Left lung (tissue), 10 donors: ENCODE results near the gene SLC38A4. TPM values are rescaled to one million over a fixed set of nuclear protein-coding genes. Genes with fewer than 3 reads are reported as not detected.

Experiments
- ATAC-seq: fragments of 200-7000 bp; cut with Tn5 transposase; one replicate; pipeline ENCODE4 v1.9.1; 2020; ENCODE audit warnings: moderate library complexity
- DNase-seq, 4 donors: peaks; one replicate each; pipeline ENCODE4 v3.0.0-alpha.2; 2013 to 2020
- H3K27ac ChIP-seq, 2 donors: fragments of 200-600 bp; sonication (generic) in 1 of 2; one replicate each; pipeline versions ENCODE4 v1.5.0 to v1.8.0; 2020 to 2021
- H3K27me3 ChIP-seq, 2 donors: fragments of 200-600 bp; sonication (generic) in 1 of 2; one replicate each; pipeline versions ENCODE4 v1.5.0 to v1.8.0; 2020 to 2021
- H3K36me3 ChIP-seq, 2 donors: fragments of 200-600 bp; sonication (generic) in 1 of 2; one replicate each; pipeline versions ENCODE4 v1.5.0 to v1.8.0; 2020 to 2021
- H3K4me1 ChIP-seq, 2 donors: fragments of 200-600 bp; one replicate each; pipeline ENCODE4 v1.8.0; 2021
- H3K4me3 ChIP-seq, 2 donors: fragments of 200-600 bp; sonication (generic) in 1 of 2; one replicate each; pipeline versions ENCODE4 v1.5.0 to v1.8.0; 2020 to 2021; ENCODE audit warnings: mild to moderate bottlenecking in 1 of 2
- H3K9me3 ChIP-seq, 2 donors: fragments of 200-600 bp; sonication (generic) in 1 of 2; one replicate each; pipeline versions ENCODE4 v1.5.0 to v1.8.0; 2020 to 2021
- CTCF ChIP-seq, 2 donors: fragments of 200-600 bp; sonication (generic) in 1 of 2; IDR thresholded peaks; one replicate each; pipeline versions ENCODE4 v1.5.0 to v1.8.0; 2021; ENCODE audit warnings: antibody characterized with exemption in 2 of 2
- intact Hi-C, 2 donors: fragments of 100-400 bp; cut with DNase I; formaldehyde crosslinking; loops; one replicate each; pipeline versions ENCODE4 v1.11.2 to v1.14.2; 2022
- polyA plus RNA-seq, 6 donors: library from polyadenylated mRNA; unstranded; fragments of 120-200 nt; gene quantifications; one replicate each; pipeline ENCODE4 v1.2.1, GENCODE V29; 2013; ENCODE audit not compliant: insufficient read length in 6 of 6
- total RNA-seq, 2 donors: library from RNA; stranded (reverse); fragmentation: NEBNext Ultra II Directional; extraction: Animal tissue kit (Norgen Biotek cat#: 25700); gene quantifications; one replicate each; pipeline ENCODE4 v1.2.1, GENCODE V29; 2021
- donor health status: DM: no; HTN: yes; CAD: no.
- donor health status: DM: no; HTN: no; CAD: no.

Gene SLC38A4
- total and polyA plus RNA-seq, 8 donors, result 0.85 to 7.1 (median 5.4) TPM

GRCh38 chr12:46808317-46808716, 17.5 kb downstream of the SLC38A4 start:
- Histone ChIP-seq H3K9me3 (no peaks in the 10 kb centered on the region), H3K27ac (no peak overlapping the region), H3K36me3 (no peaks in the 10 kb centered on the region), H3K4me3 (no peak overlapping the region), H3K4me1 (no peaks in the 10 kb centered on the region), H3K27me3 (no peaks in the 10 kb centered on the region)
- ATAC-seq (no peak), DNase-seq (no peak)
- intact Hi-C loops, result no loop called here
- no peak for TF ChIP-seq CTCF (IDR thresholded peaks at IDR 0.05)

- ATAC-seq (no peak), DNase-seq (no peak)
- no peaks in the 10 kb centered on the region for H3K27me3 ChIP-seq
- intact Hi-C loops, result no loop called here
- no peaks in the 10 kb centered on the region for H3K4me1 ChIP-seq
- H3K27ac ChIP-seq, result no peak overlapping the region
- no peak for TF ChIP-seq CTCF (IDR thresholded peaks at IDR 0.05)
- H3K9me3 ChIP-seq, result no peaks in the 10 kb centered on the region
- H3K36me3 ChIP-seq, result no peaks in the 10 kb centered on the region
- H3K4me3 ChIP-seq, result no peak overlapping the region
These were observed 21.7 kb downstream of the SLC38A4 start for GRCh38 chr12:46804054-46804453.

- intact Hi-C loops, result no loop called here
- no peak for ATAC-seq
These were observed 22.3 kb downstream of the SLC38A4 start for GRCh38 chr12:46803517-46803916.

GRCh38 chr12:46801293-46801692, 24.5 kb downstream of the SLC38A4 start:
- Histone ChIP-seq H3K36me3 (no peaks in the 10 kb centered on the region), H3K9me3 (no peaks in the 10 kb centered on the region), H3K4me1 (no peaks in the 10 kb centered on the region), H3K27ac (no peak overlapping the region), H3K27me3 (no peaks in the 10 kb centered on the region), H3K4me3 (no peak overlapping the region)
- no peak for ATAC-seq
- DNase-seq, result no peak
- TF ChIP-seq CTCF (IDR thresholded peaks at IDR 0.05), result no peak
- intact Hi-C loops, result no loop called here

More at GRCh38 chr12:46803517-46803916, 22.3 kb downstream of the SLC38A4 start:
- no peaks in the 10 kb centered on the region for H3K27me3 ChIP-seq
- H3K27ac ChIP-seq, result no peak overlapping the region
- H3K4me3 ChIP-seq, result no peak overlapping the region
- no peak for DNase-seq
- no peaks in the 10 kb centered on the region for H3K9me3 ChIP-seq
- no peaks in the 10 kb centered on the region for H3K36me3 ChIP-seq
- TF ChIP-seq CTCF (IDR thresholded peaks at IDR 0.05), result no peak
- no peaks in the 10 kb centered on the region for H3K4me1 ChIP-seq

- H3K36me3 ChIP-seq, result no peaks in the 10 kb centered on the region
- H3K9me3 ChIP-seq, result no peaks in the 10 kb centered on the region
- H3K27me3 ChIP-seq, result no peaks in the 10 kb centered on the region
- intact Hi-C loops, result no loop called here
- H3K4me1 ChIP-seq, result no peaks in the 10 kb centered on the region
- no peak for ATAC-seq
- no peak overlapping the region for H3K4me3 ChIP-seq
- H3K27ac ChIP-seq, result no peak overlapping the region
- DNase-seq, result no peak
- no peak for TF ChIP-seq CTCF (IDR thresholded peaks at IDR 0.05)
These were observed 25.6 kb downstream of the SLC38A4 start for GRCh38 chr12:46800160-46800559.
